Adrenal gland (tissue), 5 donors: ENCODE data around the gene TENM4.

Experiments
- CTCF ChIP-seq, 6 experiments: fragments of 450-650 bp in 4 of 6; fragments of 200-600 bp in 2 of 6; sonication (generic) in 1 of 6; IDR thresholded peaks; 1 replicate in 5 of 6; 2 replicates in 1 of 6; pipeline versions ENCODE4 v1.5.1 to v1.8.0; 2016 to 2021; ENCODE audit warnings: antibody characterized with exemption in 6 of 6, mild to moderate bottlenecking in 2 of 6, moderate library complexity in 1 of 6
- POLR2A ChIP-seq, 2 donors: fragments of 450-650 bp; IDR thresholded peaks; one replicate each; pipeline ENCODE4 v1.6.1; 2017; ENCODE audit warnings: antibody characterized with exemption in 2 of 2, mild to moderate bottlenecking in 2 of 2, moderate library complexity in 1 of 2
- donor health status: DM: no; HTN: no; CAD: no.

GRCh38 chr11:79291948-79292347 lies 148.9 kb downstream of the TENM4 start:
- TF ChIP-seq CTCF (IDR thresholded peaks at IDR 0.05) (no peak), POLR2A (IDR thresholded peaks at IDR 0.05) (no peak)
